Activated T-helper 1 cell treated with anti-CD3 and anti-CD28 coated beads, Interleukin-12 subunit alpha, Interleukin-12 subunit beta, Interleukin-2, Interleukin-4 antibody, amounts not matched to agents 30 ng/mL and 10 ng/mL and 1 ng/mL, durations not matched to agents 14 hours and 24 hours and 36 hours (primary cell): ENCODE measurements around the gene CGNL1. TPM values are rescaled to one million over a fixed set of nuclear protein-coding genes. Genes with fewer than 3 reads are reported as not detected.

Experiments
- DNase-seq: peaks from one replicate; pipeline ENCODE4 v3.0.0; 2021; ENCODE audit warnings: low spot score
- H3K27ac Mint-ChIP-seq: one replicate; pipeline ENCODE4 v1.8.0; 2021; ENCODE audit warnings: mild to moderate bottlenecking, mixed read lengths
- H3K27me3 Mint-ChIP-seq: one replicate; pipeline ENCODE4 v1.8.0; 2022; ENCODE audit warnings: mild to moderate bottlenecking, moderate library complexity, mixed read lengths; ENCODE audit not compliant: insufficient read depth
- H3K36me3 Mint-ChIP-seq: one replicate; pipeline ENCODE4 v1.8.0; 2021; ENCODE audit warnings: low read depth, mixed read lengths
- H3K4me1 Mint-ChIP-seq: one replicate; pipeline ENCODE4 v1.8.0; 2021; ENCODE audit warnings: low read depth, mixed read lengths
- H3K4me3 Mint-ChIP-seq: one replicate; pipeline ENCODE4 v1.8.0; 2021; ENCODE audit warnings: mild to moderate bottlenecking, moderate library complexity, mixed read lengths
- H3K9me3 Mint-ChIP-seq: one replicate; pipeline ENCODE4 v1.8.0; 2021; ENCODE audit warnings: mixed read lengths
- intact Hi-C: fragments of 100-400 bp; cut with micrococcal nuclease; formaldehyde crosslinking; loops from one replicate; pipeline ENCODE4 v1.15.1; 2024
- total RNA-seq: library from RNA; stranded (reverse); gene quantifications from 2 replicates; pipeline ENCODE4 v1.2.3, GENCODE V29; 2022

CGNL1 gene
- total RNA-seq, 1 donor from 2014 or later: not detected

- no peaks in the 10 kb centered on the region for H3K36me3 Mint-ChIP-seq
- no peaks in the 10 kb centered on the region for H3K4me1 Mint-ChIP-seq
- H3K9me3 Mint-ChIP-seq: no peaks in the 10 kb centered on the region
These were observed 220.1 kb downstream of the CGNL1 start for GRCh38 chr15:57596301-57596855.

GRCh38 chr15:57596978-57597377, 220.7 kb downstream of the CGNL1 start:
- Mint-ChIP-seq H3K4me1 (no peaks in the 10 kb centered on the region), H3K36me3 (no peaks in the 10 kb centered on the region), H3K4me3 (no peak overlapping the region), H3K27me3 (peaks cover 21% of the 10 kb centered on the region), H3K27ac (no peak overlapping the region), H3K9me3 (no peaks in the 10 kb centered on the region)
- intact Hi-C loops: no loop called here
- no peak for DNase-seq

More at GRCh38 chr15:57596301-57596855, 220.1 kb downstream of the CGNL1 start:
- H3K27ac Mint-ChIP-seq: no peak overlapping the region
- intact Hi-C loops: no loop called here
- no peak overlapping the region for H3K4me3 Mint-ChIP-seq
- H3K27me3 Mint-ChIP-seq: peaks cover 23% of the 10 kb centered on the region
- no peak for DNase-seq

- Mint-ChIP-seq H3K9me3 (no peaks in the 10 kb centered on the region), H3K27ac (no peak overlapping the region), H3K4me1 (no peaks in the 10 kb centered on the region), H3K27me3 (peaks cover 18% of the 10 kb centered on the region), H3K36me3 (no peaks in the 10 kb centered on the region), H3K4me3 (no peak overlapping the region)
- DNase-seq: no peak
- intact Hi-C loops: no loop called here
These were observed 221.1 kb downstream of the CGNL1 start for GRCh38 chr15:57597431-57597830.

- intact Hi-C loops: no loop called here
- Mint-ChIP-seq H3K27me3 (peaks cover 9% of the 10 kb centered on the region), H3K36me3 (no peaks in the 10 kb centered on the region), H3K4me3 (no peak overlapping the region), H3K27ac (no peak overlapping the region), H3K4me1 (no peaks in the 10 kb centered on the region), H3K9me3 (no peaks in the 10 kb centered on the region)
- no peak for DNase-seq
These were observed 222.0 kb downstream of the CGNL1 start for GRCh38 chr15:57598346-57598745.

GRCh38 chr15:57599296-57599810, 223.0 kb downstream of the CGNL1 start:
- H3K27me3 Mint-ChIP-seq: peaks cover 4% of the 10 kb centered on the region
- no peak overlapping the region for H3K27ac Mint-ChIP-seq
- H3K4me1 Mint-ChIP-seq: no peaks in the 10 kb centered on the region
- DNase-seq: no peak
- intact Hi-C loops: no loop called here
- H3K9me3 Mint-ChIP-seq: no peaks in the 10 kb centered on the region
- no peaks in the 10 kb centered on the region for H3K36me3 Mint-ChIP-seq
- H3K4me3 Mint-ChIP-seq: no peak overlapping the region

GRCh38 chr15:57600197-57600596, 223.9 kb downstream of the CGNL1 start:
- H3K4me1 Mint-ChIP-seq: no peaks in the 10 kb centered on the region
- H3K4me3 Mint-ChIP-seq: no peak overlapping the region
- H3K9me3 Mint-ChIP-seq: no peaks in the 10 kb centered on the region
- H3K27me3 Mint-ChIP-seq: peaks cover 1% of the 10 kb centered on the region
- H3K36me3 Mint-ChIP-seq: no peaks in the 10 kb centered on the region
- intact Hi-C loops: no loop called here
- no peak for DNase-seq
- H3K27ac Mint-ChIP-seq: no peak overlapping the region

Other genes with a start within 250 kb of the CGNL1 start
- gene MYZAP, start 215.4 kb downstream of the CGNL1 start, total RNA-seq: not detected in 2 replicates